GM18502 (cell line): Measurements from ENCODE around the gene IMPG2.

ENCODE experiments used
- ATAC-seq: cut with Tn5 transposase; IDR thresholded peaks from one replicate; pipeline ENCODE4 v1.9.1; 2021; ENCODE audit warnings: mild to moderate bottlenecking; ENCODE audit not compliant: unreplicated experiment, poor library complexity

Gene IMPG2

GRCh38 chr3:101244212-101244575 is 76.2 kb downstream of the IMPG2 start:
- no peak for ATAC-seq

GRCh38 chr3:101243285-101244211 is 76.8 kb downstream of the IMPG2 start:
- ATAC-seq = no peak

- no peak for ATAC-seq
Observed at GRCh38 chr3:101240719-101241399, 79.5 kb downstream of the IMPG2 start.

- no peak for ATAC-seq
Observed at GRCh38 chr3:101235048-101235447, 85.3 kb downstream of the IMPG2 start.

- no peak for ATAC-seq
Observed at GRCh38 chr3:101230618-101231017, 89.8 kb downstream of the IMPG2 start.

GRCh38 chr3:101229681-101230080 is 90.7 kb downstream of the IMPG2 start:
- ATAC-seq = no peak

- no peak for ATAC-seq
Observed at GRCh38 chr3:101228441-101228840, 91.9 kb downstream of the IMPG2 start.

- ATAC-seq = no peak
Observed at GRCh38 chr3:101224739-101225138, 95.6 kb downstream of the IMPG2 start.

GRCh38 chr3:101223016-101223415 is 97.4 kb downstream of the IMPG2 start:
- no peak for ATAC-seq

- no peak for ATAC-seq
Observed at GRCh38 chr3:101219842-101220560, 100.4 kb downstream of the IMPG2 start.

- ATAC-seq = no peak
Observed at GRCh38 chr3:101217472-101218245, 102.7 kb downstream of the IMPG2 start.

GRCh38 chr3:101216710-101217465 is 103.5 kb downstream of the IMPG2 start:
- no peak for ATAC-seq

- no peak for ATAC-seq
Observed at GRCh38 chr3:101212730-101213129, 107.6 kb downstream of the IMPG2 start.

- no peak for ATAC-seq
Observed at GRCh38 chr3:101204246-101204645, 116.1 kb downstream of the IMPG2 start.

- no peak for ATAC-seq
Observed at GRCh38 chr3:101203411-101203810, 117.0 kb downstream of the IMPG2 start.

GRCh38 chr3:101202640-101203039 is 117.7 kb downstream of the IMPG2 start:
- no peak for ATAC-seq

GRCh38 chr3:101200461-101200860 is 119.9 kb downstream of the IMPG2 start:
- ATAC-seq = no peak

- ATAC-seq = no peak
Observed at GRCh38 chr3:101195951-101196713, 124.2 kb downstream of the IMPG2 start.

- no peak for ATAC-seq
Observed at GRCh38 chr3:101194392-101194791, 126.0 kb downstream of the IMPG2 start.
